GM18519 (cell line): Measurements from ENCODE around the gene NHEJ1.

ENCODE experiments used
- ATAC-seq: cut with Tn5 transposase; IDR thresholded peaks from one replicate; pipeline ENCODE4 v1.9.1; 2021; ENCODE audit warnings: mild to moderate bottlenecking, moderate library complexity; ENCODE audit not compliant: unreplicated experiment, low FRiP score

Gene NHEJ1

GRCh38 chr2:219125225-219125885 is 35.3 kb downstream of the NHEJ1 start:
- no peak for ATAC-seq

- no peak for ATAC-seq
Measured at GRCh38 chr2:219124381-219125110, 36.1 kb downstream of the NHEJ1 start.

GRCh38 chr2:219123356-219124135 is 37.1 kb downstream of the NHEJ1 start:
- ATAC-seq: no peak

GRCh38 chr2:219122202-219122980 is 38.2 kb downstream of the NHEJ1 start:
- ATAC-seq: no peak

DNA sequence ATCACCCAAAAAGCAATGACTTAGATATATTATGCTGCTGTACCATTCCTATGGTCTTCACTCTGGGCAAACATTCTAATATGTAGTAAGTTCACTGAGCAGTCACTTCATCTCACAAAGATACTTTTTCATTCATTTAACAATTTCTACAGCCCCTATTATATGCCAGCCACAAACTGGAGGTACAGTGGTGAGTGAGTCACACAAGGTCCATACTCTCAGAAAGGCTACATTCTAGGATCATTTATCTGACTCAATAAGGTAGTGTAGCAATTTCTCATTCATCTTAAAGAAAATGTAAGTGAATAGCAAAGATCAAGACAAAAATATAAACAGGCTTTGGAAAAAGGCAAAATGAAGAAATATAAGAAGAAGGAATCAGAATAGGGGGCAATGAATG is 40.5 kb downstream of the NHEJ1 start:
- ATAC-seq: no peak

GRCh38 chr2:219119422-219120043 is 41.1 kb downstream of the NHEJ1 start:
- no peak for ATAC-seq

- ATAC-seq: no peak
Measured at GRCh38 chr2:219118504-219118903, 42.1 kb downstream of the NHEJ1 start.

DNA sequence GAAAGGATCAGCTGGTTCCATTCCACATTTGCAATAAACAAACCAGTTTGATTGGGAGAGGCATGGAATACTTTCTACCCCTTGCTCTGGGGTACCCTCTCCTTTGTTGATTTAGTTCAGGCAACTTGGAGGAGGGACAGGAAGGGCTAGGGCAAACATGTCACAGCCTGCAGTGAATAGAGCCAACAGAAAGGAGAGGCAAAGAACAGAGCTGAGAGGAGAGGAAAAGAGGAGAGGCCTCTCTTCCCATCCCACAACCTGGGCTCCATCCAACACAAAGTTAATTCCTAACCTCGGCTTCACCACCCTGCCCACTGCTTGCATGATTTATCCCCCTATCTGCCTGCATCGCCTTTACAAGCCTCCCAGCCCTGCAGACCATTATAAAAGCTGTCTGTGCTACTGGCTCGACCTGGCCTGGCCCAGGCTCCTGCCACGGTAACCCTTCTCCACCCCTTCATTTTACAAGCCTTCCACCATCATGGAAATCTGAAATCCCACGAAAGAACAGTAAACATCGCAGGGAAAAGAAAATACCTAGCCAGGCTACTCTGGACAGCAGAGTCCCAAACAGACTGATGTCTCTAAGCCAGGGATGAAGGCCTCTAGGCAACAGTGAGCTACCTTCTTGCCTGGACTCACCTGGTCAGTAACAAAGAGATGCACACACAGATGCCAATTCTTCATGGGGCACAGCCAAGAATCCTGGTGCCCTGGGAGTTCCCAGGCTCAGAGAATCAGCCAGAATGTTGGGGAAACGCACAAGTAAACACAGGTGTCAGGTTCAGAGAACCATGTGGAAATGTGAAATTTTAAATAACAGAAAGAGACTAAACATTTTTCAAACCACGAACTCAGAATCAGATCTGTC is 43.6 kb downstream of the NHEJ1 start:
- no peak for ATAC-seq

GRCh38 chr2:219112651-219113338 is 47.8 kb downstream of the NHEJ1 start:
- no peak for ATAC-seq

- ATAC-seq: no peak
Measured at GRCh38 chr2:219112062-219112406, 48.6 kb downstream of the NHEJ1 start.

DNA sequence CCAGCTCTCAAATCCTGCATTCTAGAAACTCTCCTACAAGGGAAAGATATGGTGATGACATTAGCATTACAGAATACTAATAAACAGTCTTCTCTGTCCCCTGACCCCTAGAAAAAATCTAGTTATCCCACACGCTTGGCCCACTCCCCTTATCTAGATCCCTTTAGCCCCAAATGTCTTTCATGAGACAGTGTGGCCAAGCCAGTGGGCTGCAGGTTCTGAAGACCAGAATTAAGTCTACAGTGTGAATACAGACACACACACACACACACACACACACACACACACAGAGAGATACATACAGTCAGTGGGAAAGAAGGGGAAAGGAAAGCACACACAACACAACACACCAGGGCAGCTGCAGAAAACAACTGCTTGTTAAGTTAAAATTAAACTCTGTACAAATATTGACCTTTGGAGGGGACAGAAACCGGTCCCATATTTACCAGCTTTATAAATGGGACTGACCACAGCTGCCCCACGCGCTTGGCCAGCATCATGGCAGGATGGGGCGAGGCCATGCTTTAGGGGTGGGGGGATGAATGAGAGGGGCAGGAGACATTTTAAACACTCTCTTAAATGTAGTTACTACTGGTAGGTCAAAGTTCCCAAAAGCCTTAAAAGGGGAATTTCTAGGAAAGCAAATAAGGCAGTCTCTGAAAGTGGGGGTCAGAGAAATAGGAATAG is 49.1 kb downstream of the NHEJ1 start:
- ATAC-seq: no peak

DNA sequence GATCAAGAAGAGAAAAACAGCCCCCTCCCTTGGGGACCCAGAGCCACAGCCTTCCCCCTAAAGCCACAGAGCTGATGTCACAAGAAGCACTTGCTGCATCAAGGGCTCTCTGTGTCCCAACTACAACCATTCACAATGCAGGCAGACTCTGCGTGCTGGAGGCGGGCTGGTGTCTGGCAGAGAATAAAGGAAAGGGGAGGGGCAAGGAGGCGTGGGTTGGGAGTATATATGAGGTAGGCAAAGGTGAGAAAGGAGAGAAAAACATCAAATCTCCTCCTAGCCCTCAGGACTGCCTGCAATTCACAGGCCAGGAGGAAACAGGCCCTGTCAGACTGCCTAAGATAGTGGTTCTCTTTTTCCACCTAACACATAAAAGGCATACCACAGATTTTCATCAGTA is 51.1 kb downstream of the NHEJ1 start:
- ATAC-seq: no peak

GRCh38 chr2:219107758-219108157 is 52.9 kb downstream of the NHEJ1 start:
- no peak for ATAC-seq

DNA sequence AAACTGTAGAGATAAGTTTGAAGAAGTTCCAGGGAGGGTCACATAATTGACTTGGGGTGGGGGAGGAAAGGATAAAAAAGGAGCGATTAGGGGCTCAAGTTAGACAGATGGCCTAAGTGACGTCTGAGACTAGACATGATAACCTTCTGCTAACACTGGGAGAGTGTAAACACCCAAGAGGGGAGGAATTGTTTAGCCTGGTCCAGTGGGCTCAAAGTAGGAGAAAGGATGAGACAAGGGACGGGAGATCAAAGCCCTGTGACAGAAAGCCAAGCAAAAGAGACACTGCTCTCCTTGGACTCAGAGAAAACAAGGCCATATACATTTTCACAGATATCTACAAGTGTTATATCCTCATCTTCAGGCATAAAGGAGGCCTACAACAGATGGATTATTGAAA is 54.4 kb downstream of the NHEJ1 start:
- ATAC-seq: no peak

- ATAC-seq: no peak
Measured at GRCh38 chr2:219104107-219105035, 56.2 kb downstream of the NHEJ1 start.

- ATAC-seq: no peak
Measured at GRCh38 chr2:219099329-219099728, 61.3 kb downstream of the NHEJ1 start.

- no peak for ATAC-seq
Measured at GRCh38 chr2:219095406-219095935, 65.1 kb downstream of the NHEJ1 start.
